ENCODE results near the gene MSH5. TPM values are rescaled to one million over a fixed set of nuclear protein-coding genes. Genes with fewer than 3 reads are reported as not detected.

Gene MSH5
- polyA plus RNA-seq, 12 donors = 7.4 to 32.2 (median 13.8) TPM; not detected in 1

DNA sequence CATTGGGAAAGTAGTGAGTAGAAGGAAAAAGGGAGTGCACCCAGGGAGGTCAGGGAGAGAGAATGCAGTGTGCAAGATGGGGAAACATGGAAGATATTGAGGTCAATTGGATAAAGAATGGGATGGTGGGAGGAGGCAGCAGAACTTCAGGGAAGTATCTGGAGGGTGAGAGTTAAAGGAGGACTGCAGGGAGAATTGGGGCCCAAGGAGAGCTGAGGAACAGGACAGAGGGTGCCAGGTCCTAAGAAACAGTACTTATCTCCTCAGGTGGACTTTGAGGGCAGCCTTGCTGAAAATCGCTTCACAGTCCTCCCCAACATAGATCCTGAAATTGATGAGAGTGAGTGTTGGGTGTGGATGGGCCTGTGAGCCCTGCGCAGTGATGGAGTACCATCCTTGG is 18.5 kb downstream of the MSH5 start:
- DNase-seq = no peak

DNA sequence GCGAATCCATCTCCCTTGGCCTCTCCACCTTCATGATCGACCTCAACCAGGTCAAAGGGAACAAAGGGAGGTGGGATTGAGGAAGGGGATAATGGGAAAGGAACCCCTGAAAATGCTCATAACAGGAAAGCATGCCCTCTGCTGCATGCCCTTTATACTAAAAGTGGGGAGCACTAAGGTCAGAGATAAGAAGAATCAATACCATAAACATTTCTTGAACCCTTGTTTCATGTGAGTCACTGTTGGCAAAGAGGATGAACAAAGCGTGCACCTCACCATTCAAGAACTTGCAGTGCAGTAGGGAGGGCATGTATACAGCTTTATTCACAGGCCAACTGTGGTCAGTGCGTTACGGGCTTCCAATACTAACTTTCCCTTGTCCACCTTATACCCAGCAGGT is 21.0 kb downstream of the MSH5 start:
- DNase-seq = no peak

DNA sequence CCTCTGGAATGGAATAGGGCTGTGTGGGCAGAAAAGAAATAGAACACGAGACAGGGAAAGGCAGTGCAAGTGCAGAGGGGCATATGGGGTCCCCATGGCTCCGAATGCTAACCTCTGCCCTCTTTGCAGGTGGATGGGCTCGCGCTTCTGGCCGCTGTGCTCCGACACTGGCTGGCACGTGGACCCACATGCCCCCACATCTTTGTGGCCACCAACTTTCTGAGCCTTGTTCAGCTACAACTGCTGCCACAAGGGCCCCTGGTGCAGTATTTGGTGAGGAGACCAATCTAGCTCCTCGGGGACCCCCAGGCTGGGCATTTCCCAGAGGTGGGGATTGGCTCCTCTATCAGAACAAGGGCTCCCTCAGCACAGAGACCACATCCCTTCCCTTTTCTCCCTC is 21.5 kb downstream of the MSH5 start:
- no peak for DNase-seq

DNA sequence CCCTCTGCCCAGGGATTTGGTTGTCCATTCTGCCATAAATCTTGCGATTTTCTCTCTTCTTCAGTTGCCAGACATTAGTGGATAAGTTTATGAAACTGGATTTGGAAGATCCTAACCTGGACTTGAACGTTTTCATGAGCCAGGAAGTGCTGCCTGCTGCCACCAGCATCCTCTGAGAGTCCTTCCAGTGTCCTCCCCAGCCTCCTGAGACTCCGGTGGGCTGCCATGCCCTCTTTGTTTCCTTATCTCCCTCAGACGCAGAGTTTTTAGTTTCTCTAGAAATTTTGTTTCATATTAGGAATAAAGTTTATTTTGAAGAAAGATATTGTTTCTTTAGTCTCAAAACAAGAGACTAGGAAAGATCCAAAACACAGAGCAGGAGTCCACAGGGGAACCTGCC is 22.6 kb downstream of the MSH5 start, which contains the start of gene SAPCD1:
Gene SAPCD1 (plus strand): TSS at position 301 of the 400 bp plus-strand sequence. CDS start 399 bp downstream, outside the sequence.
- DNase-seq = no peak

DNA sequence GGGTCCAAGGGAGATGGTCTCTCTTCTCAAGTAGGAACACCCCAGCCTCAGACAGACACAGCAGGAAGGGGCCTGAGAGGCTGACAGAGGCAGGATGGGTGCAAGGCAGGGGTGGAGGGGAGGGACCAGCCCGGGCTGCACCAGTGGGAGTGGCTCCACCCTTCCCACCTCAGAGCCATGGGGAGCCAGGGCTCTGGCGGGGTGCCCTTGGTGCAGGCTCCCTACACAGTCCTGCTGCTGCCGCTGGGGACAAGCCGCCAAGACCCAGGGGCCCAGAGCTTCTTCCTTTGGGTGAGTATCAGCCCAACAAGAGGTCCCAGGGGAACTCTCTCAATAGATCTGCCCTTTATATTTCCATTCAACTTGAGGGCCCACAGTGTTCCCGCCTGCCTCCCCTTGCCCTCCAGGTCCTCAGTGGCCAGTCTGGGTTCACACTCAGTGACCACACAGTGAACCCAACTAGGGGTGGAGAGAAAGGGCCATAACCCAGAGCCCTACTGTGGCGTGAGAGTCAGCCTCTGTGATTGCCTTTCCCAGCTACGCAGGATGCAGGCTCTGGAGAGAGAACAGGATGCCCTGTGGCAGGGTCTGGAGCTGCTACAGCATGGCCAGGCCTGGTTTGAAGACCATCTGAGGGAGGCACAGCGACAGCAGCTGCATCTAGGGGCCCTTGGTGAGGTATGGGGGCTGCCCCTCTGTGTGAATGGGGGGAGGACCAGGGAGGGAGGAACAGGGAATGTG is 23.2 kb downstream of the MSH5 start:
- DNase-seq = no peak

DNA sequence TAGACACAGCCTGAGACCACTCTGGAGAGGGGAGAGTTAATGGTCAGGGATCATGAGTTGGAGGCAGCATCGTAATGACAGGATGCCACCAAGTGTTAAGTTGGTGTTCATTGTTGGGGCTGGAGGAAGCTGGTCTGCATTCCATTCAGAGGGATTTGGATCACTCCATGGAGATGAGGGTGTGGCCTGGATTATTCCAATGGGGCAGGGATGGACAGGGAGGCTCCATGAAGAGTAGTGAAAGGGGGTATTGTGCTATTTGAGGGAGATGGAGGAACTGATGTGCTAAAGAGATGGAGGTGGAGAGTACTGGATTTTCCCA is 23.8 kb downstream of the MSH5 start:
- no peak for DNase-seq

DNA sequence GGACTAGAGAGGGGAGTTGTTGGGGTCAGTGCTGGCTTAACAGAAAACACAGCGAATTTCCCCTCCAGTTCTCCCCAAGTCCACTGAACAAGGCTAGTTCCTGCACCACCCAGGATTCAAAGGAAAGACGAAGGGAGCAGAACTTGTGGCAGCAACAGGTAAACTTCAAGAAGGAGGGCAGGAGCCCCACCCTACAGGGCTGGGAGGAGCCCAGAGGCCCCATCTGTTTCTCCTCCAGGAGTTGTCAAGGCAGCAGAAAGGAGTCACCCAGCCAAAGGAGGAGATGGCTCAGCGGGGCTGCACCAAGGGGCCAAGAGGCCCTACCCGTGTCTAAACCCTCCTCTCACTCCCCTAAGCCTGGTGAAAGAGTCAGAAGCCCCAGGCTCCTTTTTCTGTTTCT is 24.4 kb downstream of the MSH5 start:
- DNase-seq = no peak

DNA sequence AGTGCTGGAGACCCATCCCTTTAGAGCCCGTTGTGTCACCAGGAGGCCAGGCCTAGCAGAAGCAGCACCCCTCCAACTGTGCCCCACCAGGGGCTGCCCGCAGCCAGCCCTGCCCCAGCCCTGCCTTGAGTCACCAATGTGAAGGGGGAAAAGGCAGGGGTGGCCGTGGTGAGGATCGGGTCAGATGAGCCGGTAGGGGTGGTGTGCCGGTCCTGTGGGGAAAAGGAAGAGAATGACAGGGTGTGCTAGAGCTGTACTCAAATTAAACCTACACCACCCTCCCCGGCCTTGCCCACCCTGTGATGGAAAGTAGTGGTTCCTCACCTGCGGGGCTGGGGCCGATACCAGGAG is 25.7 kb downstream of the MSH5 start:
- no peak for DNase-seq

DNA sequence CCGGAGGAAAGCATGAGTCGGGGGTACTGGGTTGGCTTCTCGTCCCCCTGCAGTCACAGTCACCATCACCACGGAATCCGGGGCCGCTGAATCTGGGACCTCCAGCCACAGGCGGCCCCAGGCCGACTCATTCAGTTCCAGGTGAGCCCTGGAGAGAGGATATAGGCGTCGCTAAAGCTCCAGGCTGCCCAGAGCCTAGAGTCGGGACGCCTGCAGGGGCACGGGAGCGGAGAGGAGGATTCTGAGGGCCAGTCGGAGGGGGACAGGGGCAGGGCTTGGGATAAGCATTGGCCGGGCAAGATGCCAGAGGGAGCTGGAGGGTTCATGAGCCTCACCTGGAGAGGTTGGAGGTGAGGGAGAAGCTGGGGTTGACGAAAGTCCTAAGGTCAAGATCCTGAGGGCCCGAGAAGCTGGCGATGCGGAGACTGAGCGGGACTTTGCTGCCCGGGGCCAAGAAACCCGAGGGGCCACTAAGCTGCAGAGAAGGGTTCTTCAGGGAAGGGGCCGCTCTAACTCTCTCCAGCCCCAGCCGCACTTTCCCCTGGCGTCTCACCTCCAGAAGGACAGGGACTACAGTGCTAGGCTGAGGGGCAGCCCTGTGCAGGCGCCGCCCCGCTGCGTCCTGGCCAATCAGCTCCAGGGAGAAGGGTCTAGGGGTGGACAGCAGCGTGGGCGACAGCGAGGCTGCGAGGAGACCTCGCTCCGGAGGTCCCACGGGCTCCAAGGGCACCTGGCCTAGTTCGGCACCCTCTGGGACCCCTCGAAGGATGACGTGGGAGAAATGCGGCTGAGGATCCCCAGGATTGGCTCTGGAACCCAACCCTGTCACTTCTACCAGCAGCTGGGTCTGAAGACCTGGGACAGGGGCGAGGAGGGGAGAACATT is 26.3 kb downstream of the MSH5 start:
- no peak for DNase-seq

DNA sequence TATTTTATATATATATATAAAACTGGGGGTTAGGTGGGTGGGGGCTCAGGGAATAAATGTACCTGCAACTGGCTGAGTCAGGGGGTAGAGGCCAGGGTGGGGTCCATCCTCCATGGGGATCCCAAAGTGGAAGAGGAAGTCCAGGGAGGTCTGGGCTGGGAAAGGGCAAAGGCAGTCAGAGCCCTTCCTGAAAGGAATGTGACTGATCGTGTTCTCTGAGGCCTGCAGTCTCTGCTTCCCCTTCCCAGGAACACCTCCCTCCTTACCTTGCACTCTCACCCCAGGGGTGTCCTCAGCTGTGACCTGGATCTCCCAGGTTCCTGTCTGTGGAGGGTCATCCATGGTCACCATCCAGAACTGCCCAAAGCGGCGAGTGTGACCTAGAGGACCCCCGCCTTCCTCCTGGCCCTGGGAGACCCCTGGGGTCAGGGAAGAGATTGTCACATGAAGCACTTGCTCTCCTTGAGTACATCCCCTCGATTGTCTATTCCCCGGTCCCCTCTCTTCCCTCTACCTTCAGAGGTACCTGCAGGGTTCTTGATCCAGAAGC is 27.4 kb downstream of the MSH5 start:
- DNase-seq = no peak

DNA sequence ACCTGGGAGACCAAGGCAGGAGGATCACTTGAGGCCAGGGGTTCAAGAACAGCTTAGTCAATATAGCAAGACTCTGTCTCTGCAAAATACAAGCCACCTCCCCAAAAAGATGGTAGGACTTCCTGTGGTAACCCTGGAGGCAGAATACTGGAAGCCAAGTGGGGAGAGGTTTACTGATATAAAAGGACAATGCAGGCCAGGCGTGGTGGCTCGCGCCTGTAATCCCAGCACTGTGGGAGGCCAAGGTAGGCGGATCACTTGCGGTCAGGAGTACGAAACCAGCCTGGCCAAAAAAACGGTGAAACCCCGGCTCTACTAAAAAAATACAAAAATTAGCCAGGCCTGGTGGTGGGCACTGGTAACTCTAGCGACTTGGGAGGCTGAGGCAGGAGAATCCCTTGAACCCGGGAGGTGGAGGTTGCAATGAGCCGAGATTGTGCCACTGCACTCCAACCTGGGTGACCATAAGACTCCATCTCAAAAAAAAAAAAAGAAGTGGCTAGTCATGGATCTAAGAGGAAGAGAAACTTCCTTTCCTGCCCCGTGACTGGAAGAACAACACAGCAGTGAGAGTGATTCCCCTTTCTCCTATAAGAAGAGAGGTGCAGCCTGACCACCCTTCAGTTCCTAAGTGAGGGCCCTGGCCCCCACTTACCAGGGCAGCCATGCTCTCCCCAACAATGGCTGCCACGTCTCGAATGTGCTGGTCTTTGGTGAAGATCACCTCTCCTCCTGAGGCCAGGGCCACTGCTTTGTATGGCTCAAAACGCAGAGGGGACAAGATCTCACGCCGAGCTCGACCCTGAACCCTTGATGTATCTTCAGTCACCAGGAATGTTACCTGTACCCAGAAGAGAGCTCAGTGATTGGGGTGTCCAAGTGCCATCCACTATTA is 28.8 kb downstream of the MSH5 start:
- DNase-seq = no peak

DNA sequence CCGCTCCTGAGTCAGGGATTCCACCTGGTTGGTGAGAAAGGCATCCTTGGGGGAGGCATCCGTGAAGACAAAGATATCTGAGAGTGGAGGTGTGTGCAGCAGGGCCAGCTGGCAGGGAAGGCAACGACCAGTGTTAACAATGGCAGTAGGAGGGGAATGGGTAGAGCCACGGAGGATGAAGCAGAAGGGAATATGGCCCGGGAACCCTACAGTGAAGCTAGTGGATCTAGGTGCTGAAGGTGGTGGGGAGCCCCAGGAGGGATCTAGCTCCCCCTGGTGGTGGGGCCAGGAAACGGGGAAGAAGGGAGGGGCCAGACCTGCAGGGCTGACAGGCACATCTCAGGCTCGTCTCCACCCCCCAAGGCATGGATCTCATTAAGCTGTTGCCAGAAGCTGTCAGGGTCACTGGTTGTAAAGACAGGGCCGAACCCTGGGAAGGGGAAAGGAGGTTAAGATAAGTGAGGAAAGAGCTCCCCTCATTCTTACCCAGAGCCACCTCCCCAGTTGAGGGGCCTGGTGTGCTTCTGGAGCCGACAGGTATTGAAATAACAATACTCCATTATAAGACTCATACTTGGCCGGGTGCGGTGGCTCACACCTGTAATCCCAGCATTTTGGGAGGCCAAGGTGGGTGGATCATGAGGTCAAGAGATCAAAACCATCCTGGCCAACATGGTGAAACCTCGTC is 30.0 kb downstream of the MSH5 start:
- DNase-seq = no peak

DNA sequence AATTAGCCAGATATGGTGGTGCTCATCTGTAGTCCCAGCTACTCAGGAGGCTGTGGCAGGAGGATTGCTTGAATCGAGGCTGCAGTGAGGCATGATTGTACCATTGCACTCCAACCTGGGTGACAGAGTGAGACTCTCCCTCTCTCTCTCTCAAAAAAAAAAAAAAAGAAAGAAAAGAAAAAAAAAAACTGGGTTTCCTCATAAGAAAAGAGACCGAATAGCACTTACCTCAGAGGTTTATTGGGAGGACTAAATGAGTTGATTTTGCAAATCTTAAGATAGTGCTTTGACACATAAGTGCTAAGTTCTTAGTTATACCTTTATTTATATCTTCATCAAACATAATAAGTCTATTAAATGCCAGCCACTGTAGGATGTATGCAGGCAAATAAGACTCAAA is 31.1 kb downstream of the MSH5 start:
- DNase-seq = no peak

DNA sequence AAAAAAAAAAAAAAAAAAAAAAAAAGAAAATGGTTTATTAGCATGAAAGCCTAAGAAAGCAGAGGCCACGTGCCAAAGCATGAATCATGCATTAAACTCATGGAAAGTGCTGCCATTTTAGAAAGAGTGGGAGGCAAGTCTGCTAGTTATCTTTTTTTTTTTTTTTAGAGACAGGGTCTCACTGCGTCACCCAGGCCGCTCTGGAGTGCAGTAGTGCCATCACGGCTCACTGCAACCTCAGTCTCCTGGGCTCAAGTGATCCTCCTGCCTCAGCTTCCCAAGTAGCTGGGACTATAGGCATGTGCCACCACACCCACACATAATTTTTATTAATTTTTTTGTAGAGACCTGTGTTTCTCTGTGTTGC is 32.2 kb downstream of the MSH5 start:
- no peak for DNase-seq

DNA sequence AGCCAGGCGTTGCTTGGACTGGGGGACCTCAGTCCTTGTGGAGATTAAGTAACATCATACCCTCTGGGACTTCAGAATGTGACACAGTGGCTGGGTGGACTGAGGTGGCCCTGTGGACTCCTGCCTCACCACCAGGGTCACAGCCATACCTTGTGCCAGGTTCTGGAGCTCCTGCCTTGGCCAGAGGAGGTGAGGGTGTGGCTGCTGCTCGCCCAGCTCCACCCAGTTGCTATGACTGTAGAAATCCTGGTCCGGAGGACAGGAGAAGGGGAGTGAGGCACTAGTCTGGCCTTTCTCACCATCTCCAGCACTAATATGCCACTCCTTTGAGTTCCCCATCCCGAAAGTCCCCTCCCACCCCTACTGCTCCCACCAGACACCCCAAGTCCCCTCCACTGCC is 35.4 kb downstream of the MSH5 start:
- no peak for DNase-seq

DNA sequence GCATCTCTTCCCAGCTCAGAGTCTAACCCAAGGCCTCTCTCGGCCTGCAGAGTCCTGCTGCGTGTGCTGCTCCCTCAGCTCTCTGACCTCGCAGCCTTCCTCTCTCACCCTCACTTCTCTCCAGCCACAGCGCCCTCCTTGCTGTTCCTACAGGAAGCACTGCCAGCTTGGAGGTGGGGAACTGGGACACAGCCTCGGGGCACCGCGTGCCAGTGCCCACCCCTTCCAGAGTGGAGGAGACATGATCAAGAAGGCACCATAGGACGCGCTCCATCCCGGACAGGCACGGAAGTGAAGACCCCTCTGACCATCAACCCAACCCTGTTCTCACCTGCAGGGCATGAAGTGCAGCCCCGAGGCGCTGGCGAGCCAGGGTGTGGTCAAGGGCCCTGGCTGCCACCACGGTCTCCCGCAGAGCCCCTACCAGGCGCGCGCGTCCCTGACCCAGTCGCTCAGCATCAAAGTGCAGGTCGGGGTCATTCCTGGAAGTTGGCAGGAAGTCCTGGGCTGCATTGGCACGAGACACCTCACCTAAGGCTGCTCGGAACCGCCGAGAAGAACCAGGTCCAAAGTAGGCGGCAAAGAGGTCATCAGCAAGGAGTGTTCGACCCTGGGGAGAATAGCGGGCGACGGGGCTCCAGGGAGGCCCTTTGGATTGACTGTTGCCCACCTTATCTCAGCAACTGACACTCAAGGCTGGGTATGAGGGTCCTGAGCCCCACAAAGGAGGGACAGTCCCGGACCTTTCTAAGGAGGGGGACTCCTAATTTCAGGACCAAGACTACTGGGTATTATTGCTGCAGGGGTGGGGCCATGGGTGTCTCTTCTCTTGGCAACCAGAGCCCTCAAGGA is 36.1 kb downstream of the MSH5 start:
- DNase-seq = no peak

DNA sequence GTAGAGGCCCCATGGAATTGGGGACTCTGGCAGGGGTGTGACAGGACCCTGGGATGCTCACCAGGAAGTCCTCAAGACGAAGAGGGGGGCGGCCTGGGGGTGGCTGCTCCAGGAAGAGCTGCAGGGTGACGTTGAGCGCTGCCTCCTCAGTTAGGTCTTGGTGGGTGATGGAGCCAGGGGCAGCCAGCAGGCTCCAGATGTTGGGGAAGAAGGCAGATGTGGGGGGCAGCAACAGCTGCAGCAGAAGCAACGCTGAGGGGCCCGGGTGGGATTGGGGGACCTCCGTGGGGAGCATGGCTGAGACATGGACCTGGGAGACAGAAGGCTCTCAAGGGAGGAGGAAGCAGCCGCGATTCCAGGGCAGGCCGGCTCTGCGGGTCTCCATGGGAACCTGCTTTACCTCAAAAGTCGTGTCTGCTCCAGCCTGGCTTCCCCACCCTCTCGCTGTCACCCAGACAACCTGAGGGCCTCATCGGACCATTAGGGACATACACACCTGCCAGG is 36.7 kb downstream of the MSH5 start:
- no peak for DNase-seq

DNA sequence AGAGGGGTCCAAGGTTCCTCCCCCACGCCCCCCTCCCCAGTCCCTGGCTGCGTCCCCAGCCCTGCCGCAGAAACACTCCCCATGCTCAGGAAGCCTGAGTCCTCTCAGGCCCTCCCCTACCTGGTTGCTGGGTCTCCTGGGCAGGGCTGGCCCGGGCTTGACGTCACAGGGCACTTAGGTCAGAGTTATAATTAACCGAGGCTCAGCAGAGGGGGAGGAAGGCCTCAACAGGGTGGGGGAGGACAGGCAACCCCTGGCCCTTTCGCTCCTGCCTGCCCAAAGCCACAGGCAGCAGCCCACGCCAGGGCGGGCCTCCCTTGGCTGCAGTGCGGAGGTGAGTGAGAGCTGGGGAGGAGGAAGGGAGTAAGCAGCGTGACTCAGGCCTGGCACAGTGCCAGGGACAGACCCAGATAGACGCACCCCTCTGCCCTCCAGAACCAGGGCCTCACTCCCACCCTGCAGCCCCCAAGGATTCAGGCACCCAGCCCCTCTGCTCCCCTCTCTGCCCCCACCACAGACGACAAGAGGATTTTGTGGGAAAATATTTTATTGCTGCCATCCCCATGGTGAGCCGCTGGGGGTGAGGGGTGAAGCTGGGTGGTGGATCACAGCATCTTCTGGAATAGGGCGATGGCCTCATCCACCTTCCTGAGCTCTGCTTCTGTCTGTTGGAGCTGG is 37.3 kb downstream of the MSH5 start, which contains the start of gene VWA7:
Gene VWA7 (minus strand): TSS at position 340 of the 678 bp plus-strand sequence. CDS start 549 bp downstream, outside the sequence.
- no peak for DNase-seq

DNA sequence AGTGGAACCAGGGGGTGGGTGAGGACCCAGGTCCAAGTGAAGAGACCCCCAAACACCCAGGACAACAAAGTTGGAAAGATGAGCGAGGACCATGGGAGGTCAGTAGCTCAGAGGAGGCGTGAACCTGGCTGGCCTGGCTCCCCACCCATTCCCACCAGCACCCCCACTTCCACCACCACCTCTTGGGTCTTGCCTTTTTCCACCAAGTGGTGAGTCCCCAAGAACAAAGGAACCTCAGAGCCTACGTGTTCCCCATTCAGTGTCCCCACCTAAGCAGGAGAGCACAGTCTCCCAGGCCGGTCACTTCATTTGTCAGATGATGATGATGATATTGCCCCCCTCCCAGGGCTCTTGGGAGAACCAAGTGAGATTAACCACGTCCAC is 37.9 kb downstream of the MSH5 start:
- no peak for DNase-seq

DNA sequence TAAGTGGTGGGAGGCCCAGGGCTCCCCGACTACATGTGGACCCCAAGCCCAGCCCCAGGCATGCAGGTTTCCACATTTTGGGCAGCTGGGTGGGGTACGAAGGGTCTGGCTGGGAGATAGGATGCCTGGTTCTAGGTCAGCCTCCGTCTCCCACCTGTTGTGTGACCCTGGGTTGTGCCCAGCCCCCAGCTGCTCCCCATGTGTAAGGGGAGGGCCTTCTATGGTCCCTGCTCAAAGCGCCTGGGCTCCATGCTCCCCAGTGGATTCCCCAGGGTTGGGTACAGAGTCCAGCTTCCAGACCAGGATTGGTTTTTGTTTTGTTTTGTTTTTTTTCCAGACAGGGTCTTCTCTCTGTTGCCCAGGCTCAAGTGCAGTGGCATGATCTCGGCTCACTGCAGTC is 38.4 kb downstream of the MSH5 start:
- DNase-seq = no peak

All from muscle of arm (tissue), 12 donors.